ENCODE measurements around the gene BNIP5. TPM values are rescaled to one million over a fixed set of nuclear protein-coding genes. Genes with fewer than 3 reads are reported as not detected.

Gene BNIP5
- total RNA-seq, 2 experiments from 2014 or later, result not detected

- no peak for ATAC-seq
- Mint-ChIP-seq H3K4me3 (no peak overlapping the region), H3K9me3 (ENCODE audit: low read depth) (no peaks in the 10 kb centered on the region), H3K4me1 (peaks cover 14% of the 10 kb centered on the region), H3K27me3 (peaks cover 47% of the 10 kb centered on the region), H3K27ac (no peak overlapping the region), H3K36me3 (no peaks in the 10 kb centered on the region)
- no peak for DNase-seq
- CTCF ChIA-PET, result interaction anchor here (0.9 to 1.7 kb wide), 3 partner anchors 25 to 35 kb away, joined by 3 to 5 read pairs (median 3); no protein-coding TSS in a partner anchor
Measured at GRCh38 chr6:36333931-36334725, 2.6 kb downstream of the BNIP5 start.

- Mint-ChIP-seq H3K4me3 (no peak overlapping the region), H3K4me1 (peaks cover 9% of the 10 kb centered on the region), H3K9me3 (ENCODE audit: low read depth) (no peaks in the 10 kb centered on the region), H3K27me3 (peaks cover 50% of the 10 kb centered on the region), H3K27ac (no peak overlapping the region), H3K36me3 (no peaks in the 10 kb centered on the region)
- ATAC-seq (no peak), DNase-seq (no peak)
- CTCF ChIA-PET, result interaction anchor here (0.9 to 1.7 kb wide), 4 partner anchors 8 to 35 kb away, joined by 3 to 5 read pairs (median 3); no protein-coding TSS in a partner anchor
Measured at GRCh38 chr6:36333171-36333895, 3.4 kb downstream of the BNIP5 start.

- no peaks in the 10 kb centered on the region for H3K4me1 Mint-ChIP-seq
- no peak for DNase-seq
- H3K4me3 Mint-ChIP-seq, result no peak overlapping the region
- H3K9me3 Mint-ChIP-seq (ENCODE audit: low read depth), result no peaks in the 10 kb centered on the region
- no peaks in the 10 kb centered on the region for H3K36me3 Mint-ChIP-seq
- CTCF ChIA-PET, result interaction anchor here (1.8 kb wide), 1 partner anchor 10 kb away, joined by 8 read pairs; no protein-coding TSS in a partner anchor
- H3K27ac Mint-ChIP-seq, result no peak overlapping the region
- ATAC-seq, result no peak
- peaks cover 60% of the 10 kb centered on the region for H3K27me3 Mint-ChIP-seq
Measured at GRCh38 chr6:36331381-36331780, 5.3 kb downstream of the BNIP5 start.

GRCh38 chr6:36330366-36330765 is 6.3 kb downstream of the BNIP5 start:
- no peak overlapping the region for H3K27ac Mint-ChIP-seq
- no peak for ATAC-seq
- H3K36me3 Mint-ChIP-seq, result no peaks in the 10 kb centered on the region
- CTCF ChIA-PET, result interaction anchor here (1.0 to 1.8 kb wide), 2 partner anchors 11 to 19 kb away, joined by 3 to 8 read pairs; no protein-coding TSS in a partner anchor
- H3K4me1 Mint-ChIP-seq, result no peaks in the 10 kb centered on the region
- no peak overlapping the region for H3K4me3 Mint-ChIP-seq
- H3K27me3 Mint-ChIP-seq, result peaks cover 50% of the 10 kb centered on the region
- DNase-seq, result no peak
- no peaks in the 10 kb centered on the region for H3K9me3 Mint-ChIP-seq (ENCODE audit: low read depth)

GRCh38 chr6:36329798-36330291 is 6.8 kb downstream of the BNIP5 start:
- H3K27me3 Mint-ChIP-seq, result peaks cover 45% of the 10 kb centered on the region
- CTCF ChIA-PET, result interaction anchor here (1.0 kb wide), 1 partner anchor 19 kb away, joined by 3 read pairs; no protein-coding TSS in a partner anchor
- no peaks in the 10 kb centered on the region for H3K9me3 Mint-ChIP-seq (ENCODE audit: low read depth)
- no peaks in the 10 kb centered on the region for H3K4me1 Mint-ChIP-seq
- ATAC-seq (no peak), DNase-seq (no peak)
- no peaks in the 10 kb centered on the region for H3K36me3 Mint-ChIP-seq
- no peak overlapping the region for H3K4me3 Mint-ChIP-seq
- H3K27ac Mint-ChIP-seq, result no peak overlapping the region

- Mint-ChIP-seq H3K9me3 (ENCODE audit: low read depth) (no peaks in the 10 kb centered on the region), H3K36me3 (no peaks in the 10 kb centered on the region), H3K27ac (no peak overlapping the region), H3K27me3 (peaks cover 32% of the 10 kb centered on the region), H3K4me3 (no peak overlapping the region), H3K4me1 (no peaks in the 10 kb centered on the region)
- DNase-seq, result no peak
- no peak for ATAC-seq
- CTCF ChIA-PET, result interaction anchor here (0.8 kb wide), 1 partner anchor 33 kb away, joined by 3 read pairs; no protein-coding TSS in a partner anchor
Measured at GRCh38 chr6:36328600-36328999, 8.1 kb downstream of the BNIP5 start.

GRCh38 chr6:36327919-36328236 is 8.8 kb downstream of the BNIP5 start:
- CTCF ChIA-PET, result interaction anchor here (0.8 to 1.6 kb wide), 2 partner anchors 13 to 33 kb away, joined by 3 to 5 read pairs; no protein-coding TSS in a partner anchor
- no peak for ATAC-seq
- DNase-seq, result no peak
- Mint-ChIP-seq H3K9me3 (ENCODE audit: low read depth) (no peaks in the 10 kb centered on the region), H3K27me3 (peaks cover 25% of the 10 kb centered on the region), H3K36me3 (no peaks in the 10 kb centered on the region), H3K27ac (no peak overlapping the region), H3K4me1 (no peaks in the 10 kb centered on the region), H3K4me3 (no peak overlapping the region)

GRCh38 chr6:36327226-36327918 is 9.3 kb downstream of the BNIP5 start:
- H3K4me3 Mint-ChIP-seq, result no peak overlapping the region
- no peaks in the 10 kb centered on the region for H3K4me1 Mint-ChIP-seq
- no peaks in the 10 kb centered on the region for H3K36me3 Mint-ChIP-seq
- CTCF ChIA-PET, result interaction anchor here (0.8 to 2.0 kb wide), 3 partner anchors 12 to 34 kb away, joined by 3 to 5 read pairs (median 5); no protein-coding TSS in a partner anchor
- DNase-seq, result no peak
- peaks cover 22% of the 10 kb centered on the region for H3K27me3 Mint-ChIP-seq
- no peaks in the 10 kb centered on the region for H3K9me3 Mint-ChIP-seq (ENCODE audit: low read depth)
- ATAC-seq, result no peak
- no peak overlapping the region for H3K27ac Mint-ChIP-seq

- Mint-ChIP-seq H3K4me1 (no peaks in the 10 kb centered on the region), H3K27me3 (peaks cover 17% of the 10 kb centered on the region), H3K27ac (no peak overlapping the region), H3K9me3 (ENCODE audit: low read depth) (no peaks in the 10 kb centered on the region), H3K36me3 (no peaks in the 10 kb centered on the region), H3K4me3 (no peak overlapping the region)
- ATAC-seq (no peak), DNase-seq (no peak)
- CTCF ChIA-PET, result interaction anchor here (1.6 to 2.0 kb wide), 2 partner anchors 13 to 15 kb away, joined by 5 read pairs; no protein-coding TSS in a partner anchor
Measured at GRCh38 chr6:36326356-36326995, 10.2 kb downstream of the BNIP5 start.

GRCh38 chr6:36324715-36325114 is 12.0 kb downstream of the BNIP5 start:
- Mint-ChIP-seq H3K27ac (no peak overlapping the region), H3K9me3 (ENCODE audit: low read depth) (no peaks in the 10 kb centered on the region), H3K27me3 (peaks cover 17% of the 10 kb centered on the region), H3K4me3 (no peak overlapping the region), H3K4me1 (no peaks in the 10 kb centered on the region), H3K36me3 (no peaks in the 10 kb centered on the region)
- ATAC-seq, result no peak
- no peak for DNase-seq
- CTCF ChIA-PET, result interaction anchor here (1.5 kb wide), 1 partner anchor 22 kb away, joined by 4 read pairs; no protein-coding TSS in a partner anchor

- CTCF ChIA-PET, result no interaction called here
- Mint-ChIP-seq H3K36me3 (no peaks in the 10 kb centered on the region), H3K9me3 (ENCODE audit: low read depth) (no peaks in the 10 kb centered on the region), H3K4me1 (no peaks in the 10 kb centered on the region), H3K27me3 (peaks cover 21% of the 10 kb centered on the region), H3K4me3 (no peak overlapping the region), H3K27ac (no peak overlapping the region)
- DNase-seq (no peak), ATAC-seq (no peak)
Measured at GRCh38 chr6:36324191-36324590, 12.5 kb downstream of the BNIP5 start.

- no peaks in the 10 kb centered on the region for H3K36me3 Mint-ChIP-seq
- no peaks in the 10 kb centered on the region for H3K9me3 Mint-ChIP-seq (ENCODE audit: low read depth)
- H3K4me1 Mint-ChIP-seq, result no peaks in the 10 kb centered on the region
- ATAC-seq, result no peak
- no peak overlapping the region for H3K27ac Mint-ChIP-seq
- CTCF ChIA-PET, result no interaction called here
- DNase-seq, result no peak
- H3K4me3 Mint-ChIP-seq, result no peak overlapping the region
- peaks cover 19% of the 10 kb centered on the region for H3K27me3 Mint-ChIP-seq
Measured at GRCh38 chr6:36323062-36323461, 13.6 kb downstream of the BNIP5 start.

- ATAC-seq, result no peak
- Mint-ChIP-seq H3K4me3 (no peak overlapping the region), H3K27me3 (peaks cover 20% of the 10 kb centered on the region), H3K4me1 (no peaks in the 10 kb centered on the region), H3K27ac (no peak overlapping the region), H3K36me3 (no peaks in the 10 kb centered on the region), H3K9me3 (ENCODE audit: low read depth) (no peaks in the 10 kb centered on the region)
- CTCF ChIA-PET, result no interaction called here
- no peak for DNase-seq
Measured at GRCh38 chr6:36322591-36322990, 14.1 kb downstream of the BNIP5 start.
